Choroid plexus epithelial cell (primary cell): ENCODE results near the gene IRF2.

Source experiments
- DNase-seq: peaks from one replicate; pipeline ENCODE4 v3.0.0-alpha.2; 2010; ENCODE audit warnings: low read depth
- H3K4me3 ChIP-seq: 2 replicates; pipeline ENCODE4 v1.5.1; 2011; ENCODE audit warnings: low read depth, mild to moderate bottlenecking, control low read depth, low read length, moderate library complexity
- TF ChIP-seq, protein P1 (sequence below): conservative IDR thresholded peaks from 2 replicates; pipeline ENCODE4 v1.5.1; 2011; ENCODE audit warnings: low read depth, mild to moderate bottlenecking, control low read depth, inconsistent platforms, low read length, moderate library complexity

Gene IRF2

GRCh38 chr4:184487503-184487902, 13.2 kb upstream of the IRF2 start:
- no peak overlapping the region for H3K4me3 ChIP-seq
- no peak for DNase-seq
- TF ChIP-seq, protein P1, sequence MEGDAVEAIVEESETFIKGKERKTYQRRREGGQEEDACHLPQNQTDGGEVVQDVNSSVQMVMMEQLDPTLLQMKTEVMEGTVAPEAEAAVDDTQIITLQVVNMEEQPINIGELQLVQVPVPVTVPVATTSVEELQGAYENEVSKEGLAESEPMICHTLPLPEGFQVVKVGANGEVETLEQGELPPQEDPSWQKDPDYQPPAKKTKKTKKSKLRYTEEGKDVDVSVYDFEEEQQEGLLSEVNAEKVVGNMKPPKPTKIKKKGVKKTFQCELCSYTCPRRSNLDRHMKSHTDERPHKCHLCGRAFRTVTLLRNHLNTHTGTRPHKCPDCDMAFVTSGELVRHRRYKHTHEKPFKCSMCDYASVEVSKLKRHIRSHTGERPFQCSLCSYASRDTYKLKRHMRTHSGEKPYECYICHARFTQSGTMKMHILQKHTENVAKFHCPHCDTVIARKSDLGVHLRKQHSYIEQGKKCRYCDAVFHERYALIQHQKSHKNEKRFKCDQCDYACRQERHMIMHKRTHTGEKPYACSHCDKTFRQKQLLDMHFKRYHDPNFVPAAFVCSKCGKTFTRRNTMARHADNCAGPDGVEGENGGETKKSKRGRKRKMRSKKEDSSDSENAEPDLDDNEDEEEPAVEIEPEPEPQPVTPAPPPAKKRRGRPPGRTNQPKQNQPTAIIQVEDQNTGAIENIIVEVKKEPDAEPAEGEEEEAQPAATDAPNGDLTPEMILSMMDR: no peak

- TF ChIP-seq, protein P1: no peak
Measured at GRCh38 chr4:184485279-184485678, 10.9 kb upstream of the IRF2 start.

DNA sequence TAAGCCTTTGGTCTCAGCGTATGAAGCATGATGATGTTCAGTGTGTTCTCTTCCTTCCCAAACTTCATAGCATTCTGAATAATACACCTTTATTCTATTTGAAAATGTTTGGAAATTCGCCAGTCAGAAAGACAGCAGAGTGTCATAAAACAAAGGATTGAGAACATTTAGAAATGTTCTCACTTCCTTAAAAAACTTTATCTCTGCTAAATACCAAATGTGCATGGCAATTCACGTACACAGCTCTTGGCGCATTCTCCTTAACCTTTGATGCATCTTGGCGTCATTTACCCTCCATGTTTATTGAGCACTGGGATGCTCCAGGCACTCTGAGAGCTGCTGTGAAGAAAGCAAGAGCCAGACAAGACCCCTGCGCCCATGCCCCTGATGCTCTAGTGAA, 7.2 kb upstream of the IRF2 start:
- DNase-seq: no peak
- no peak overlapping the region for H3K4me3 ChIP-seq
- TF ChIP-seq, protein P1: no peak

More at GRCh38 chr4:184485279-184485678, 10.9 kb upstream of the IRF2 start:
- H3K4me3 ChIP-seq: no peak overlapping the region
- no peak for DNase-seq

DNA sequence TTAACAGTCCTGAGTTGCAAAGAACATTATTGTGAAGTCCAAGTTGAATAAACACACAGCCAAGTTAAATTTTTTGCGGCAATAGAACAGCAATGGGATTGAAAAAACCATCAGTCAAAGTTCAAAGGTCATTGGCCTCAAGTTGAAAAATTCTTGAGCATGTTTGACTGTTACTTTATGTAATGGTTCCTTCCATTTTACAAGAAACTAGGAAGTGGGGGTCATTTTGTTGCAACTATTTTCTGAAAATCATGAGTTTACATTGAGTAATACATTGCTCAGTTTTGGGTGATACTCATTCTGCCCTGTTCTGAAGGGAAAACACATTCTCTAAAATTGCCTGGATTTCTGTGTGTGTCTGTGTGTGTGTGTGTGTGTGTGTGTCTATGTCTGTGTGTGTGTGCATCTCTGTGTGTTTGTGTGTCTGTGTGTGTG, 5.2 kb upstream of the IRF2 start:
- no peak overlapping the region for H3K4me3 ChIP-seq
- TF ChIP-seq, protein P1: no peak
- peak; percentile 21 for DNase-seq

- DNase-seq: no peak
- no peak overlapping the region for H3K4me3 ChIP-seq
- TF ChIP-seq, protein P1: no peak
Measured at GRCh38 chr4:184477201-184477999, 3.0 kb upstream of the IRF2 start.

GRCh38 chr4:184476695-184477094, 2.3 kb upstream of the IRF2 start:
- TF ChIP-seq, protein P1: no peak
- no peak overlapping the region for H3K4me3 ChIP-seq
- no peak for DNase-seq

GRCh38 chr4:184475498-184475897, 1.1 kb upstream of the IRF2 start:
- H3K4me3 ChIP-seq: peak overlapping the region; percentile 73
- TF ChIP-seq, protein P1: no peak
- no peak for DNase-seq
